CD4-positive, alpha-beta T cell treated with Interleukin-4 for 1 hour (primary cell): Measurements from ENCODE around the gene KRTAP19-3.

ENCODE experiments used
- DNase-seq, 2 donors: peaks; one replicate each; pipeline ENCODE4 v3.0.0-alpha.2; 2020 to 2022

Gene KRTAP19-3

GRCh38 chr21:30491963-30492428 is at the start of gene KRTAP19-3:
KRTAP19-3 (minus strand) TSS chr21:30492013; CDS start chr21:30491957, 56 bp downstream.
- no peak for DNase-seq

DNA sequence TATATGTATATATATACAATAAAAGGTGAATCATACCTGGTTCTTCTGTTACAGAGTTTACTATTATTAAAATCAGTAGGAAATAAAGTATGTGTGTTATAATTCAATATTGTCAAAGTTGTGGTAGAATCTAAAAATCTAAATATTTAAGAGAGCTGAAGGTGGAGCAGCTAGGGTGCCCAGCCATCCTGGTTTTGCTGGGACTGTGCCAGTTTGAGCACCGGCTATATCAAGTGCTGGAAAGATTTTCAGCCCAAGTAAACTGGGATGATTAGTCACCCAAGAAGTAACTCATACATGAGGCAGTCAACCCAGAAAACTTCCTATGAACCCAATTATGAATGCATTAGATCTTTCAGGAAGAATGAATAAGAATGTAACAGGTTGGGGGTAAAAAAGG is 27.1 kb upstream of the KRTAP19-3 start:
- no peak for DNase-seq

DNA sequence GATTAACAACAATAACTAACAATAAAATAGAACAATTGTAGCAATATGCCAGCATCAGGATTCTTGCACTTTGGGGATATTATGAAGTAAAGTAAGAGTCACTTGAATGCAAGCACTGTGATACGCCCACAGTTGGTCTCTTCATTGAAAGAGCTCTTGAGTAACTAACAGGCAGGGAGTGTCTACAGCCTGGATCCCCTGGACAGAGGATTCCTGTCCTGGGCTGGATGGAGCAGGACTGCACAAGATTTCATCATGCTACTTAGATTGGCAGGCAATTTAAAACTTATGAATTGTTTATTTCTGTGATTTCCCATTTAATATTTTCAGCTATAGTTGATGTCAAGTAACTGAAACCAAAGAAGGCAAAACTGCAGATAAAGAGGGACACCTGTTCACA is 23.9 kb upstream of the KRTAP19-3 start:
- DNase-seq = no peak

- peak in 1 of 2 donors; percentile 1 for DNase-seq
These were observed 13.9 kb upstream of the KRTAP19-3 start for GRCh38 chr21:30505621-30506205.

DNA sequence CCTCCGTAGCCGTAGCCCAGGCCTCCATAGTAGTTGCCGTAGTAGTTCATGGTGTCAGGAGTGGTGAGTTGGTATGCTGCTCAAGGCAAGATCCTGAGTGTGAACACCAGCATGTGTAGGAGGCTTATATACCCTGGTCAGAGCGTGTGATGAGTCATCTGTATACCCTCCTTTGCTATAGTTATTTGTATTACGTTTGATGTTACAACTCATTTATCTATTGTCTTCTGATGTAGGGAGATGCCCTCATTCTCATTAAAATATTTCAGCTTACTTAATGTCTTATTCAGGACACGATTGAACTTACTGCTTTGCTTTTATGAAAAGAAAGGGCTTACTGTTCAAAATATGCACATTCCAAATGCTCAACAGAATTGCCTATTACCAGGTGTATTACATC is 10.2 kb upstream of the KRTAP19-3 start, which contains the start of gene KRTAP19-5:
Gene KRTAP19-5, minus strand, starts transcription at position 101 of the 400 bp plus-strand sequence. Its CDS starts 51 bp downstream, at position 50.
- no peak for DNase-seq

GRCh38 chr21:30497065-30497464 is 5.3 kb upstream of the KRTAP19-3 start, which contains the start of gene KRTAP19-4:
KRTAP19-4 (minus strand) TSS chr21:30497165; CDS start chr21:30497110, 55 bp downstream.
- DNase-seq = no peak

- DNase-seq = no peak
These were observed 4.5 kb downstream of the KRTAP19-3 start, which contains the start of gene KRTAP19-2 for GRCh38 chr21:30487336-30487735. KRTAP19-2 (minus strand) TSS chr21:30487436; CDS start chr21:30487348, 88 bp downstream.

DNA sequence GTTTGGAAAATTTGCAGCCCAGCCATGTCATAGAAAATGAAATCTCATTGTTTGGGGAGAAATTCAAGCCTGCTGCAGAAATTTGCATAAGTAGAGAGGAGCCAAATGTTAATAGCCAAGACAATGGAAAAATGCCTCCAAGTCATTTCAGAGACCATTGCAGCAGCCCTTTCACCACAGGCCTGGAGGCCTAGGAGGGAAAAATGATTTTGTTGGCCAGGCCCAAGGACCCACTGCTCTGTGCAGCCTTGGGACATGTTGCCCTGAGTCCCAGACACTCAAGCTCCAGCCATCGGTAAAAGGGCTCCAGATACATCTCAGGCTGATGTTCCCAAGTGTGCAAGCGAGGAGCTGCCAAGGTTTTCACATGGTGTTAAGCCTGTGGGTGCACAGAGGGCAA is 5.6 kb downstream of the KRTAP19-3 start:
- no peak for DNase-seq

DNA sequence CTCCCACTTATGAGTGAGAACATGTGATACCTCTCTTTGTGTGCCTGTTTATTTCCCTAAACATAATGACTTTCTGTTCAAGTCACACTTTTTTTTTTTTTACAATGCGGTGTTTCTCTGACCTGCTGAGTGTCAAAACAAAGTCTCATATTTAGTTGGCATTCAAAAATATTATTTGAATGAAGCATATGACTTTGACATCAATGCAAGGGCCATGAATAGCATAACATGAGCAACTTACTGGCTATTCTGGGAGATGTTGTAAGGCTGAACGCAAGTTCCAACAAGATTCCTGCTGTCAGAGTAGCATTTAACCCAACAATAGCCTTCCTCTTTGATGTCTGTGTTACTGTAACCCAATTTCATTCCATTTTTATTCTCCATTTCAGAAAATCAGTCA is 9.7 kb downstream of the KRTAP19-3 start:
- no peak for DNase-seq

DNA sequence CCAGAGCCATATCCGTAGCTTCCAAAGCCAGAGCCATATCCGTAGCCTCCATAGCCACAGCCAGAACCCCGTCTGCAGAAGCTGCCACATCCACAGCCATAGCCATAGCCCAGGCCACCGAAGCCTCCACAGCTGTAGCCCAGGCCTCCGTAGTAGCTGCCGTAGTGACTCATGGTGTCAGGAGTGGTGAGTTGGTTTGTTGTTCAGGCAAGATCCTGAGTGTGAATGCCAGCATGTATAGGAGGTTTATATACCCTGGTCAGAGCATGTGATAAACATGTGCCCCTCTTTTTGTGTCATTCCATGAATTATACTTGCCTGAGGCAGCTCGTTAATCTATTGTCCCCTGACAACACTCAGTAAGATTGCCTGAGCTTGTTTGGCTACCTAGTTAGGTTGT is 11.7 kb downstream of the KRTAP19-3 start, which contains the start of gene KRTAP19-1:
Gene KRTAP19-1, minus strand, starts transcription at position 223 of the 400 bp plus-strand sequence. Its CDS starts 50 bp downstream, at position 173.
- no peak for DNase-seq

- no peak for DNase-seq
These were observed 12.6 kb downstream of the KRTAP19-3 start for GRCh38 chr21:30479259-30479658.

GRCh38 chr21:30478004-30478403 is 13.8 kb downstream of the KRTAP19-3 start:
- no peak for DNase-seq

- DNase-seq = no peak
These were observed 22.7 kb downstream of the KRTAP19-3 start for GRCh38 chr21:30468900-30469714.

DNA sequence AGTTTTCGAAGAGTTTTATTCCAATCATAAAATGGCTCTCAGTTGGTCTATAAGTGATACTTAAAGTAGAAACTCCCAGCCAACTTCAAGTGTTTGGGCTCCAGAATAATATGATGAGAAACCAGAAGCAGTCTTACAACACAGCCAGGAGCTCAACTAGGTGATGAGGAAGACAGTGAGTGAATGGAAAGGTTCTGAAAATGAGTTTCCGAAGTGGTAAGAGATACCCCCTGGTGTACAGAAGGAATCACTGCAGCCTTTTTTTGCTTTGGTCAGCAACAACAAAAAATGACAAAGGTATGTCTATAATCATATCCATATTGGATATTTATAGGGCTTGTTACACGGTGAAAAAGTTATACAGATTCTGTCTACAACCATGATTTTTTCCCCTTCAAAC is 28.1 kb downstream of the KRTAP19-3 start:
- DNase-seq = no peak

GRCh38 chr21:30448514-30448913 is 43.3 kb downstream of the KRTAP19-3 start:
- no peak for DNase-seq

DNA sequence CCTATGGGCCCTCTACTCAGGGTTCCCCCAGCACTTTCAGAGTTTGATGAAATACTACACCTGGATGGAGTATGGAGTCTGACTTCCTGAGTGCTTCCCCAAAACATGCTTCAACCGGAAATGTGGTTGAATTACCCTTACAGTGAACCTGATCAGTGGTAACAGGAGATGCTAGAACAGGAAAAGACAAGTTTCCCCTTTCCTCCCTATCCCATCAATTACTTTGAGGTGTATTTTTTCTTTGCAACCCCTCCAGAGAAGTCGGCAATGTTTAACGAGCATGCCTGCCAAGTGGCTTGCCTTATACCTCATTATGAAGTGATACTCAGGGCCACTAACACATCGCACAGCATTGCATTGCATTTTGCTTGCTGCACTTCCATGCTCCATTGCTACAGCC is 44.8 kb downstream of the KRTAP19-3 start:
- no peak for DNase-seq

DNA sequence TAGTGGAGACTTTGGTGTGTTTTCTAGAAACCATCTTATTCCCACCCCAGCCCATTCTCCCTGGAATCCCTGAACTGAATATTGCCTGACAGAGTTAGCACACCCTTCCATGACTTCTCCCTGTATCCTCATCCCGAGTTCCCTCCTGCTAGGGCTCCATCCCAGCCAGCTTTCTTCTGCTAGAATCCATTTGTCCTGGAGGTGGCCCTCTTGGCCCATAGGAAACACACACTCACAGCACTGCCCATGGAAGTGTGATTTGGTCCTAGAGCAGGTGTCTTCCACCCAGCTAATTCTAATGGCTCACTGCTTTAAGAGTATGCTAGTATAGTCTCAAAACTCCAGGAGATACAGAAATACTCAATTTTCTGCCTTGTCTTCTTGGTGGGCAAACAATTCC is 47.6 kb downstream of the KRTAP19-3 start:
- no peak for DNase-seq

GRCh38 chr21:30443226-30443625 is 48.6 kb downstream of the KRTAP19-3 start:
- no peak for DNase-seq
